ENCODE measurements around the gene VSIG1. TPM values are rescaled to one million over a fixed set of nuclear protein-coding genes. Genes with fewer than 3 reads are reported as not detected.
A peak's percentile ranks its signal among the peaks of the same experiment; 100 is the strongest.

Gene VSIG1
- 10 to 100 TPM in 1 of 2 donors, 1 to 10 TPM in 1; 5.2 to 12.8 TPM for total RNA-seq
- polyA plus RNA-seq (ENCODE audit: insufficient read length in 6 of 6) = under 1 TPM; 0.19 to 0.63 (median 0.44) TPM
- long read RNA-seq, donor 1 = 0 reads
- long read RNA-seq, donor 2 = 0 reads
- long read RNA-seq, donor 3 = 0 reads
- long read RNA-seq, donor 4, partial matches to known transcripts = 0 of 1 reads
- long read RNA-seq, donor 4, other reads (novel, unspliced or antisense) = 1 of 1 reads
- long read RNA-seq, donor 5 = 0 reads
- long read RNA-seq, donor 6 = 0 reads
- long read RNA-seq, donor 7 = 0 reads
- long read RNA-seq, donor 8 = 0 reads
- long read RNA-seq, donor 9 = 0 reads
- long read RNA-seq, donor 10, partial matches to known transcripts = 0 of 1 reads
- long read RNA-seq, donor 10, other reads (novel, unspliced or antisense) = 1 of 1 reads
- long read RNA-seq, donor 11 = 0 reads
- long read RNA-seq, donor 12 = 0 reads

GRCh38 chrX:108044554-108045256 lies at the start of gene VSIG1:
VSIG1 (plus strand) TSS chrX:108045065; CDS start chrX:108045131, 66 bp downstream.
- intact Hi-C loops (cut with DNase I) = no loop called here
- TF ChIP-seq CTCF (IDR thresholded peaks at IDR 0.05) = no peak
- Histone ChIP-seq H3K4me1 (no peaks in the 10 kb centered on the region), H3K9me3 (no peaks in the 10 kb centered on the region), H3K27me3 (no peaks in the 10 kb centered on the region), H3K4me3 (no peak within 1 kb of the TSS), H3K27ac (no peak within 1 kb of the TSS), H3K36me3 (no peaks in the 10 kb centered on the region)
- ATAC-seq (no peak), DNase-seq (no peak)

- Histone ChIP-seq H3K27ac (no peak overlapping the region), H3K27me3 (no peaks in the 10 kb centered on the region)
Observed at GRCh38 chrX:107996124-107996523, 48.7 kb upstream of the VSIG1 start.

GRCh38 chrX:108000751-108001150 lies 44.1 kb upstream of the VSIG1 start:
- no peak for TF ChIP-seq CTCF (IDR thresholded peaks at IDR 0.05)
- H3K36me3 ChIP-seq = no peaks in the 10 kb centered on the region
- peak; percentile 75 for ATAC-seq
- no peaks in the 10 kb centered on the region for H3K27me3 ChIP-seq
- H3K27ac ChIP-seq = no peak overlapping the region
- DNase-seq = no peak
- no peak overlapping the region for H3K4me3 ChIP-seq
- intact Hi-C loops (cut with DNase I) = no loop called here
- no peaks in the 10 kb centered on the region for H3K4me1 ChIP-seq
- H3K9me3 ChIP-seq = no peaks in the 10 kb centered on the region

More at GRCh38 chrX:107996124-107996523, 48.7 kb upstream of the VSIG1 start:
- intact Hi-C loops (cut with DNase I) = no loop called here
- Histone ChIP-seq H3K36me3 (no peaks in the 10 kb centered on the region), H3K4me1 (no peaks in the 10 kb centered on the region), H3K9me3 (no peaks in the 10 kb centered on the region), H3K4me3 (no peak overlapping the region)
- DNase-seq (no peak), ATAC-seq (no peak)
- TF ChIP-seq CTCF (IDR thresholded peaks at IDR 0.05) = no peak

- Histone ChIP-seq H3K27ac (no peak overlapping the region), H3K9me3 (no peaks in the 10 kb centered on the region), H3K27me3 (no peaks in the 10 kb centered on the region), H3K36me3 (no peaks in the 10 kb centered on the region), H3K4me1 (no peaks in the 10 kb centered on the region), H3K4me3 (no peak overlapping the region)
- TF ChIP-seq CTCF (IDR thresholded peaks at IDR 0.05) = peak in 1 of 2 donors; percentile 28
- intact Hi-C loops (cut with DNase I) = no loop called here
- DNase-seq (no peak), ATAC-seq (peak; percentile 93)
Observed at GRCh38 chrX:108001218-108001814, 43.5 kb upstream of the VSIG1 start.
